HEK293 (cell line): Measurements from ENCODE around the gene EVL.
A peak's percentile ranks its signal among the peaks of the same experiment; 100 is the strongest.

Experiments used
- CTCF ChIA-PET: fragments of 350-600 bp; formaldehyde crosslinking; extraction: SDS; loops from one replicate; lab custom pipeline; 2021; ENCODE audit warnings: antibody characterized with exemption; lab: Yijun Ruan, JAX
- POLR2A ChIA-PET: fragments of 300-600 bp; formaldehyde crosslinking; extraction: SDS; loops from one replicate; lab custom pipeline; 2020; ENCODE audit warnings: antibody characterized with exemption, inconsistent platforms; lab: Yijun Ruan, JAX
- H3K27ac ChIP-seq: fragments of 200-500 bp; sonication (Bioruptor generic); 2 replicates; pipeline ENCODE4 v1.5.1; 2014; ENCODE audit warnings: low read depth, low read length, control low read depth, inconsistent platforms; ENCODE audit errors: extremely low read depth
- H3K36me3 ChIP-seq, 2 experiments: fragments of 200-500 bp in 1 of 2; sonication (Bioruptor generic) in 1 of 2; 1 replicate in 1 of 2; 2 replicates in 1 of 2; pipeline ENCODE4 v1.5.1; 2014 to 2017; ENCODE audit warnings: inconsistent platforms in 2 of 2, low read length in 2 of 2; ENCODE audit not compliant: control insufficient read depth in 2 of 2, insufficient read depth in 1 of 2
- H3K4me1 ChIP-seq: fragments of 200-500 bp; sonication (Bioruptor generic); 2 replicates; pipeline ENCODE4 v1.5.1; 2014; ENCODE audit warnings: mild to moderate bottlenecking, low read length, inconsistent platforms; ENCODE audit not compliant: control insufficient read depth, insufficient read depth
- H3K4me3 ChIP-seq: 2 replicates; pipeline ENCODE4 v1.5.1; 2011; ENCODE audit warnings: low read depth, mild to moderate bottlenecking, control low read depth, low read length, moderate library complexity
- H3K9me3 ChIP-seq: fragments of 200-500 bp; sonication (Bioruptor generic); 2 replicates; pipeline ENCODE4 v1.5.1; 2014; ENCODE audit warnings: low read depth, low read length, inconsistent platforms; ENCODE audit not compliant: control insufficient read depth, insufficient read depth
- KLF10 ChIP-seq: fragments of 450-650 bp; IDR thresholded peaks from 2 replicates; pipeline ENCODE4 v1.5.1; 2018; ENCODE audit warnings: missing biosample characterization, mild to moderate bottlenecking, missing genetic modification characterization
- MEIS1 ChIP-seq: sonication (generic); formaldehyde crosslinking; IDR thresholded peaks from 2 replicates; pipeline ENCODE4 v1.8.1; 2022; ENCODE audit warnings: missing genetic modification reagents, mild to moderate bottlenecking, borderline replicate concordance
- PRDM1 ChIP-seq: fragments of 450-650 bp; formaldehyde crosslinking; IDR thresholded peaks from 2 replicates; pipeline ENCODE4; 2016; ENCODE audit warnings: missing biosample characterization, missing genetic modification characterization
- SCRT1 ChIP-seq: fragments of 450-650 bp; formaldehyde crosslinking; IDR thresholded peaks from 2 replicates; pipeline ENCODE4 v1.5.1; 2016; ENCODE audit warnings: missing biosample characterization, missing genetic modification characterization, borderline replicate concordance
- TCF7L2 ChIP-seq: IDR thresholded peaks from 2 replicates; pipeline ENCODE4 v1.6.1; 2011; ENCODE audit warnings: low read depth, mild to moderate bottlenecking, inconsistent platforms, low read length, moderate library complexity, borderline replicate concordance
- ZBTB21 ChIP-seq: fragments of 450-650 bp; formaldehyde crosslinking; IDR thresholded peaks from 2 replicates; pipeline ENCODE4 v1.5.1; 2017; ENCODE audit warnings: missing biosample characterization, missing genetic modification characterization
- ZFP37 ChIP-seq: fragments of 450-650 bp; formaldehyde crosslinking; IDR thresholded peaks from 2 replicates; pipeline ENCODE4 v1.5.1; 2016; ENCODE audit warnings: missing biosample characterization, missing genetic modification characterization
- ZNF514 ChIP-seq: fragments of 450-650 bp; formaldehyde crosslinking; IDR thresholded peaks from 2 replicates; pipeline ENCODE4 v1.5.1; 2016; ENCODE audit warnings: missing biosample characterization, missing genetic modification characterization
- ZNF707 ChIP-seq: fragments of 450-650 bp; formaldehyde crosslinking; IDR thresholded peaks from 2 replicates; pipeline ENCODE4 v1.5.1; 2016; ENCODE audit warnings: missing biosample characterization, missing genetic modification characterization
- ZSCAN16 ChIP-seq: fragments of 450-650 bp; formaldehyde crosslinking; IDR thresholded peaks from 2 replicates; pipeline ENCODE4 v1.5.1; 2016; ENCODE audit warnings: missing biosample characterization, missing genetic modification characterization
- ZXDB ChIP-seq: fragments of 450-650 bp; formaldehyde crosslinking; IDR thresholded peaks from 2 replicates; pipeline ENCODE4 v1.5.1; 2016; ENCODE audit warnings: missing biosample characterization, missing genetic modification characterization
- TF ChIP-seq, protein P1 (sequence below): fragments of 450-650 bp; formaldehyde crosslinking; IDR thresholded peaks from 2 replicates; pipeline ENCODE4 v1.5.1; 2016; ENCODE audit warnings: missing biosample characterization, missing genetic modification characterization
- TF ChIP-seq, protein P2 (sequence below): fragments of 450-650 bp; formaldehyde crosslinking; IDR thresholded peaks from 2 replicates; pipeline ENCODE4 v1.5.1; 2016; ENCODE audit warnings: missing biosample characterization, missing genetic modification characterization
- TF ChIP-seq, protein P3 (sequence below): fragments of 450-650 bp; formaldehyde crosslinking; IDR thresholded peaks from 2 replicates; pipeline ENCODE4 v1.5.1; 2016; ENCODE audit warnings: missing biosample characterization, missing genetic modification characterization
- TF ChIP-seq, protein P4 (sequence below): fragments of 450-650 bp; formaldehyde crosslinking; conservative IDR thresholded peaks from 2 replicates; pipeline ENCODE4 v1.5.1; 2016; ENCODE audit warnings: low read depth, missing biosample characterization, missing genetic modification characterization

EVL gene

DNA sequence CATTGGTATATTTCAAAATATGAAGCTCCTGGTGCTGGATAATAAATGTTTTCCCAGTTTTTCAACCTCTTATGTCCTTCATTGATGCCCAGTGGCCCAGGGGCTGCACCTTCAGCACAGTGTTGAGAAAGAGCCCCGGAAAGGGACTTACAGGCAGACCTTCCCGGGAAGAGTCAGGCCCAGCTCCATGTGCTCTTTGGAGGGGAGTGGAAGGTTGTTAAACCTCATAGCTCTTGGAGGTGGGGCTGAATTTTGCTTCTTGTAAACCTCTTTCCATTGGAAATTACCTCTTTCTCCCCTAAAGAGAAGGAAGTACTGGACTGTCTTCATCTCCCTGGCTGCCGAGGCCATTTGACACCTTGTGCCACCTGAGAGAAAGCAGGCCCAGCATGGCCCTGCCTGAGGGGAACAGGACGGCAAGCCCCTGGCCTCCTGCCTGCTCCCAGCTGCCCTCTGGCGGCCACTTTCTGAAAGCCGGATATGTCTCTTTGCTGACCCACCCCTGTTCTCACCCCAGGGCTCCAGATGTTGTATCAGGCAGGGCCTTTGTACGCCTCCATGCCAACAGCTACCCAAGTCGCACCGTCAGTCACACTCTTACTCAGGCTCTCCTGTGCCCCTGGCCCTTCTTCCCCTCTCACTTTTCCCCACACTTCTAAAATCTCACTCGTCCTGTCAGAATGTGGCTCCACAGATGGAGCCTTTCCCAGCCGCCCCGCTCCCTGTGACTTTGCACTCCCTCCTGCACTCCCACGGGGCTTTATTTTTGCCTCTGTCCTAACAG is 43.0 kb downstream of the EVL start (continued):
- TF ChIP-seq, protein P1, sequence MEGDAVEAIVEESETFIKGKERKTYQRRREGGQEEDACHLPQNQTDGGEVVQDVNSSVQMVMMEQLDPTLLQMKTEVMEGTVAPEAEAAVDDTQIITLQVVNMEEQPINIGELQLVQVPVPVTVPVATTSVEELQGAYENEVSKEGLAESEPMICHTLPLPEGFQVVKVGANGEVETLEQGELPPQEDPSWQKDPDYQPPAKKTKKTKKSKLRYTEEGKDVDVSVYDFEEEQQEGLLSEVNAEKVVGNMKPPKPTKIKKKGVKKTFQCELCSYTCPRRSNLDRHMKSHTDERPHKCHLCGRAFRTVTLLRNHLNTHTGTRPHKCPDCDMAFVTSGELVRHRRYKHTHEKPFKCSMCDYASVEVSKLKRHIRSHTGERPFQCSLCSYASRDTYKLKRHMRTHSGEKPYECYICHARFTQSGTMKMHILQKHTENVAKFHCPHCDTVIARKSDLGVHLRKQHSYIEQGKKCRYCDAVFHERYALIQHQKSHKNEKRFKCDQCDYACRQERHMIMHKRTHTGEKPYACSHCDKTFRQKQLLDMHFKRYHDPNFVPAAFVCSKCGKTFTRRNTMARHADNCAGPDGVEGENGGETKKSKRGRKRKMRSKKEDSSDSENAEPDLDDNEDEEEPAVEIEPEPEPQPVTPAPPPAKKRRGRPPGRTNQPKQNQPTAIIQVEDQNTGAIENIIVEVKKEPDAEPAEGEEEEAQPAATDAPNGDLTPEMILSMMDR (tag by site-specific recombination), result peak; percentile 92

DNA sequence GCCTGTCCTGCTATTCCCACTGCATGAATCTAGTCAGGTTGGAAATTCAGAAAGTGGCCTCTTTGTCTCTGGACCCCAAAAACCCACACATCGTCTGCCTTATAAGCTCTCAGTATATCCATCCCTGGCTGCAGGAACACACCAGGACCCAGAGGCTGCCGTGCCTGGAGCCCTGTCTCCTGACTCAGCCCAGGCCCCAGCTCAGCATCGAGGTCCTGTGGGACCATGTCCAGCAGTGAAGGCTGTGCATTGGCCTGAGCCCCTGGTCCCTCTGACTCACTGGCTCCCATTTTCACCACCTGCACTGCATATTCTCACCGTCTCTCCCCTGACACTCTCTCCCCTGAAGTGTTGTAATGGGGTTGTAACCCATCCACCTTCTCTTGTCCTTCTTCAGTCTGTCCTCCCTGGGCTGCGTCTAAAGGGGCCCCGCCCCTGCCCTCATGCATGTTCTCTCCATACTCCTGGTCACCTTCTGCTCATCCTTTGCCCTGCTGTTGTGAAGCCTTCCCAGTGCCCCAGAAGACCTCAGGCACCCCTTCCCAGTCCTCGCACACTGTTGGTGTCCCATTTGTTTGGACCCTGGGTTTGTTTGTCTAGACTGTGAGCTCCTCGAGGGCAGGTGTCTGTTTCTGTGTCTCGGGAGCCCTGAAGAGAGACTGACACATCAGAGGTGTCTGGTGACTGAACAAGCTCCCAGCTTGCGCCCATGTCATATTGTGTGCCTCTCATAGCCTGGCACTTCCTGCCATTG is 43.8 kb downstream of the EVL start:
- no peak for TF ChIP-seq ZBTB21
- TF ChIP-seq KLF10 (tag by site-specific recombination), result no peak
- no peak for TF ChIP-seq ZXDB (tag by site-specific recombination)
- TF ChIP-seq, protein P2, sequence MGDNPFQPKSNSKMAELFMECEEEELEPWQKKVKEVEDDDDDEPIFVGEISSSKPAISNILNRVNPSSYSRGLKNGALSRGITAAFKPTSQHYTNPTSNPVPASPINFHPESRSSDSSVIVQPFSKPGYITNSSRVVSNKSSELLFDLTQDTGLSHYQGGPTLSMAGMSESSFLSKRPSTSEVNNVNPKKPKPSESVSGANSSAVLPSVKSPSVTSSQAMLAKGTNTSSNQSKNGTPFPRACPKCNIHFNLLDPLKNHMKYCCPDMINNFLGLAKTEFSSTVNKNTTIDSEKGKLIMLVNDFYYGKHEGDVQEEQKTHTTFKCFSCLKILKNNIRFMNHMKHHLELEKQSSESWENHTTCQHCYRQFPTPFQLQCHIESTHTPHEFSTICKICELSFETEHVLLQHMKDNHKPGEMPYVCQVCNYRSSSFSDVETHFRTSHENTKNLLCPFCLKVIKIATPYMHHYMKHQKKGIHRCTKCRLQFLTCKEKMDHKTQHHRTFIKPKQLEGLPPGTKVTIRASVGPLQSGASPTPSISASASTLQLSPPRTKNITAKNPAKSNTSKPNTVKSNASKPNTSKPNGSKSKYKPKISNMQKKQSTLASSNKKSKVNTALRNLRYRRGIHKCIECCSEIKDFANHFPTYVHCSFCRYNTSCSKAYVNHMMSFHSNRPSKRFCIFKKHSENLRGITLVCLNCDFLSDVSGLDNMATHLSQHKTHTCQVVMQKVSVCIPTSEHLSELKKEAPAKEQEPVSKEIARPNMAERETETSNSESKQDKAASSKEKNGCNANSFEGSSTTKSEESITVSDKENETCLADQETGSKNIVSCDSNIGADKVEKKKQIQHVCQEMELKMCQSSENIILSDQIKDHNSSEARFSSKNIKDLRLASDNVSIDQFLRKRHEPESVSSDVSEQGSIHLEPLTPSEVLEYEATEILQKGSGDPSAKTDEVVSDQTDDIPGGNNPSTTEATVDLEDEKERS, result no peak
- ChIA-PET CTCF (interaction anchor here (0.6 to 2.7 kb wide), 28 partner anchors 9 to 426 kb away, joined by 3 to 62 read pairs (median 5); no protein-coding TSS in a partner anchor), POLR2A (interaction anchor here (1.1 kb wide), 1 partner anchor 106 kb away, joined by 3 read pairs; no protein-coding TSS in a partner anchor)
- H3K36me3 ChIP-seq, result peaks cover 0 to 12% of the 10 kb centered on the region in 2 experiments; a peak in 1 of 3 replicates
- H3K4me1 ChIP-seq, result peaks cover 10% of the 10 kb centered on the region
- H3K4me3 ChIP-seq, result no peak overlapping the region
- no peaks in the 10 kb centered on the region for H3K9me3 ChIP-seq
- H3K27ac ChIP-seq, result no peak overlapping the region

DNA sequence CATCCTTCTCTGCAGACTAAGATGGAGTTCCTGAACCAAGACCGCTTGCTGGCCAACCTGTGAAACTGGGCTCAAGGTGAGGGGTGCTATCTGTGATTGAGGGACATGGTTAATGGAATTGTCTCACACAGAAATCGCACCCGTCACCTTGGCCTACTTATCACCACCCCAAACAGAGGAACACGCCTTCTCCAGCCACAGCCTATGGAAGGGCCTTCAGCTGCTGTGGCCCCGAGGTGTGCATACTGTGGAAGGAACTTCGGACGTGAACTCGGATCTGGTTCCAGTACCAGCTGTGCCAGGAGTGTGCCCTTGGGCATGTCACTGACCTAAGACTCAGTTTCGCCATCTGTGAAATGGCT is 44.4 kb downstream of the EVL start:
- no peak overlapping the region for H3K27ac ChIP-seq
- POLR2A ChIA-PET, result no interaction called here

DNA sequence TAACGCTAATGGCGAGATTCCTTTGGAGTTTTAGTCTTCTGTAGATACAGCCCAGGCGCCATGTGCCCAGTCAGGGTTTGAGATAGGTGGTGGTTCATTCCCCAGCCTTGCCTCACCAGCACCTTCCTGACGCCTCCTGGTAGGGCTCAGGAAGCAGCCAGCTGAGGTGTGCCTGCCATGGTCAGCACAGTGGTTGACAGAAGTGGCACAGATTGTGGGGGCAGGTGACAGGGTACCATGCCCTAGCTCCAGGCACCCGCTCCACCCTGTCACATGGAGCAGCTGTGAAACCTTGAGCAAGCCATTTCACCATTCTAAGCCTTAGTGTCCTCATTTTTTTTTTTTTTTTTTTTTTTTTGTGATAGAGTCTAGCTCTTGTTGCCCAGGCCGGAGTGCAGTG is 45.6 kb downstream of the EVL start:
- ChIA-PET CTCF (interaction anchor here (1.0 to 1.6 kb wide), 2 partner anchors 82 to 128 kb away, joined by 4 read pairs; no protein-coding TSS in a partner anchor), POLR2A (no interaction called here)
- Histone ChIP-seq H3K4me1 (no peaks in the 10 kb centered on the region; the same call in 1 of the 2 replicates), H3K4me3 (no peak overlapping the region), H3K27ac (no peak overlapping the region), H3K36me3 (peaks cover 0 to 9% of the 10 kb centered on the region in 2 experiments; a peak in 1 of 3 replicates), H3K9me3 (no peaks in the 10 kb centered on the region)
- TF ChIP-seq, protein P3, sequence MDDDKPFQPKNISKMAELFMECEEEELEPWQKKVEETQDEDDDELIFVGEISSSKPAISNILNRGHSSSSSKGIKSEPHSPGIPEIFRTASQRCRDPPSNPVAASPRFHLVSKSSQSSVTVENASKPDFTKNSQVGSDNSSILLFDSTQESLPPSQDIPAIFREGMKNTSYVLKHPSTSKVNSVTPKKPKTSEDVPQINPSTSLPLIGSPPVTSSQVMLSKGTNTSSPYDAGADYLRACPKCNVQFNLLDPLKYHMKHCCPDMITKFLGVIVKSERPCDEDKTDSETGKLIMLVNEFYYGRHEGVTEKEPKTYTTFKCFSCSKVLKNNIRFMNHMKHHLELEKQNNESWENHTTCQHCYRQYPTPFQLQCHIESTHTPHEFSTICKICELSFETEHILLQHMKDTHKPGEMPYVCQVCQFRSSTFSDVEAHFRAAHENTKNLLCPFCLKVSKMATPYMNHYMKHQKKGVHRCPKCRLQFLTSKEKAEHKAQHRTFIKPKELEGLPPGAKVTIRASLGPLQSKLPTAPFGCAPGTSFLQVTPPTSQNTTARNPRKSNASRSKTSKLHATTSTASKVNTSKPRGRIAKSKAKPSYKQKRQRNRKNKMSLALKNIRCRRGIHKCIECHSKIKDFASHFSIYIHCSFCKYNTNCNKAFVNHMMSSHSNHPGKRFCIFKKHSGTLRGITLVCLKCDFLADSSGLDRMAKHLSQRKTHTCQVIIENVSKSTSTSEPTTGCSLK (tag by site-specific recombination), result no peak
- TF ChIP-seq ZNF707, result no peak
- TF ChIP-seq ZSCAN16 (tag by site-specific recombination), result no peak
- no peak for TF ChIP-seq PRDM1 (tag by site-specific recombination)
- TF ChIP-seq TCF7L2, result no peak
- TF ChIP-seq, protein P4, sequence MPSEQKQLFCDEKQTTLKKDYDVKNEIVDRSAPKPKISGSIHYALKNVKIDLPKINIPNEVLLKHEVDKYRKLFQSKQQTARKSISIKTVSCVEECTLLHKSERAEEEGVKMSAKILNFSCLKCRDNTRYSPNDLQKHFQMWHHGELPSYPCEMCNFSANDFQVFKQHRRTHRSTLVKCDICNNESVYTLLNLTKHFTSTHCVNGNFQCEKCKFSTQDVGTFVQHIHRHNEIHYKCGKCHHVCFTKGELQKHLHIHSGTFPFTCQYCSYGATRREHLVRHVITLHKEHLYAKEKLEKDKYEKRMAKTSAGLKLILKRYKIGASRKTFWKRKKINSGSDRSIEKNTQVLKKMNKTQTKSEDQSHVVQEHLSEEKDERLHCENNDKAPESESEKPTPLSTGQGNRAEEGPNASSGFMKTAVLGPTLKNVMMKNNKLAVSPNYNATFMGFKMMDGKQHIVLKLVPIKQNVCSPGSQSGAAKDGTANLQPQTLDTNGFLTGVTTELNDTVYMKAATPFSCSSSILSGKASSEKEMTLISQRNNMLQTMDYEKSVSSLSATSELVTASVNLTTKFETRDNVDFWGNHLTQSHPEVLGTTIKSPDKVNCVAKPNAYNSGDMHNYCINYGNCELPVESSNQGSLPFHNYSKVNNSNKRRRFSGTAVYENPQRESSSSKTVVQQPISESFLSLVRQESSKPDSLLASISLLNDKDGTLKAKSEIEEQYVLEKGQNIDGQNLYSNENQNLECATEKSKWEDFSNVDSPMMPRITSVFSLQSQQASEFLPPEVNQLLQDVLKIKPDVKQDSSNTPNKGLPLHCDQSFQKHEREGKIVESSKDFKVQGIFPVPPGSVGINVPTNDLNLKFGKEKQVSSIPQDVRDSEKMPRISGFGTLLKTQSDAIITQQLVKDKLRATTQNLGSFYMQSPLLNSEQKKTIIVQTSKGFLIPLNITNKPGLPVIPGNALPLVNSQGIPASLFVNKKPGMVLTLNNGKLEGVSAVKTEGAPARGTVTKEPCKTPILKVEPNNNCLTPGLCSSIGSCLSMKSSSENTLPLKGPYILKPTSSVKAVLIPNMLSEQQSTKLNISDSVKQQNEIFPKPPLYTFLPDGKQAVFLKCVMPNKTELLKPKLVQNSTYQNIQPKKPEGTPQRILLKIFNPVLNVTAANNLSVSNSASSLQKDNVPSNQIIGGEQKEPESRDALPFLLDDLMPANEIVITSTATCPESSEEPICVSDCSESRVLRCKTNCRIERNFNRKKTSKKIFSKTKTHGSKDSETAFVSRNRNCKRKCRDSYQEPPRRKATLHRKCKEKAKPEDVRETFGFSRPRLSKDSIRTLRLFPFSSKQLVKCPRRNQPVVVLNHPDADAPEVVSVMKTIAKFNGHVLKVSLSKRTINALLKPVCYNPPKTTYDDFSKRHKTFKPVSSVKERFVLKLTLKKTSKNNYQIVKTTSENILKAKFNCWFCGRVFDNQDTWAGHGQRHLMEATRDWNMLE (tag by site-specific recombination), result no peak
- no peak for TF ChIP-seq MEIS1 (CRISPR knock-in tag)
- no peak for TF ChIP-seq SCRT1
- no peak for TF ChIP-seq KLF10 (tag by site-specific recombination)

More for the DNA sequence above, 44.4 kb downstream of the EVL start:
- H3K36me3 ChIP-seq, result peaks cover 0 to 12% of the 10 kb centered on the region in 2 experiments; a peak in 1 of 3 replicates
- H3K4me1 ChIP-seq, result peaks cover 5% of the 10 kb centered on the region
- CTCF ChIA-PET, result interaction anchor here (0.6 to 2.7 kb wide), 5 partner anchors 46 to 427 kb away, joined by 3 to 62 read pairs (median 3); no protein-coding TSS in a partner anchor
- no peak for TF ChIP-seq ZFP37 (tag by site-specific recombination)
- TF ChIP-seq ZNF514, result no peak
- H3K4me3 ChIP-seq, result no peak overlapping the region
- H3K9me3 ChIP-seq, result no peaks in the 10 kb centered on the region
